ENCODE measurements around the gene ABCF3.
"Not testable (repeated sequence)": the region's sequence is repeated elsewhere in the genome, so short reads cannot be mapped to it uniquely, and the experiment has no call there.

Gene ABCF3

GRCh38 chr3:184149123-184149522 lies 36.9 kb upstream of the ABCF3 start:
- Histone ChIP-seq H3K27ac (ENCODE audit: extremely low read depth, low read depth, low read length) (no peak overlapping the region), H3K36me3 (ENCODE audit: control insufficient read depth in 2 of 2, insufficient read depth in 1 of 2, low read length in 2 of 2) (peaks cover 6 to 28% of the 10 kb centered on the region in 2 experiments; a peak in 2 of 3 replicates), H3K4me3 (ENCODE audit: low read depth, low read length) (no peak overlapping the region), H3K9me3 (ENCODE audit: control insufficient read depth, insufficient read depth, low read depth, low read length) (no peaks in the 10 kb centered on the region), H3K4me1 (ENCODE audit: control insufficient read depth, insufficient read depth, low read length) (no peaks in the 10 kb centered on the region)
- POLR2A ChIA-PET: interaction anchor here (0.6 kb wide), 1 partner anchor 30 kb away, joined by 5 read pairs; no protein-coding TSS in a partner anchor
- TF ChIP-seq ZNF624 (tag by site-specific recombination; IDR thresholded peaks at IDR 0.05): no peak
- peak; percentile 88 for TF ChIP-seq ZNF121 (tag by site-specific recombination; IDR thresholded peaks at IDR 0.05)
- no peak for TF ChIP-seq PATZ1 (tag by site-specific recombination; IDR thresholded peaks at IDR 0.05)
- no peak for TF ChIP-seq HOXD13 (CRISPR knock-in tag; IDR thresholded peaks at IDR 0.05; ENCODE audit: borderline replicate concordance)
- TF ChIP-seq ZNF549 (tag by site-specific recombination; IDR thresholded peaks at IDR 0.05): no peak
- no peak for TF ChIP-seq ZNF596 (tag by site-specific recombination; IDR thresholded peaks at IDR 0.05)
- CTCF ChIA-PET: no interaction called here

GRCh38 chr3:184149770-184150169 lies 36.2 kb upstream of the ABCF3 start:
- H3K27ac ChIP-seq (ENCODE audit: extremely low read depth, low read depth, low read length); H3K4me3 ChIP-seq (ENCODE audit: low read depth, low read length); CTCF ChIA-PET; H3K9me3 ChIP-seq (ENCODE audit: control insufficient read depth, insufficient read depth, low read depth, low read length); POLR2A ChIA-PET; H3K4me1 ChIP-seq (ENCODE audit: control insufficient read depth, insufficient read depth, low read length): not testable (repeated sequence)
- H3K36me3 ChIP-seq (ENCODE audit: control insufficient read depth in 2 of 2, insufficient read depth in 1 of 2, low read length in 2 of 2): peaks cover 6 to 22% of the 10 kb centered on the region in 2 experiments; a peak in 2 of 3 replicates
- TF ChIP-seq CTCF (tag by site-specific recombination; IDR thresholded peaks at IDR 0.05): peak; percentile 51; the same call in 1 of the 2 replicates

- CTCF ChIA-PET: interaction anchor here (0.9 kb wide), 1 partner anchor 10 kb away, joined by 3 read pairs; no protein-coding TSS in a partner anchor
- Histone ChIP-seq H3K4me3 (ENCODE audit: low read depth, low read length) (peak within 1 kb of the TSS; percentile 82), H3K27ac (ENCODE audit: extremely low read depth, low read depth, low read length) (peak within 1 kb of the TSS; percentile 95), H3K36me3 (ENCODE audit: control insufficient read depth in 2 of 2, insufficient read depth in 1 of 2, low read length in 2 of 2) (peaks cover 0 to 11% of the 10 kb centered on the region in 2 experiments; a peak in 2 of 3 replicates), H3K9me3 (ENCODE audit: control insufficient read depth, insufficient read depth, low read depth, low read length) (no peaks in the 10 kb centered on the region), H3K4me1 (ENCODE audit: control insufficient read depth, insufficient read depth, low read length) (no peaks in the 10 kb centered on the region)
- POLR2A ChIA-PET: interaction anchor here (0.6 to 2.0 kb wide), 8 partner anchors 14 to 140 kb away, joined by 3 to 11 read pairs (median 6); partner anchors contain the start of genes ABCF3, AP2M1 and EIF2B5
- TF ChIP-seq SCRT1 (tag by site-specific recombination; IDR thresholded peaks at IDR 0.05; ENCODE audit: borderline replicate concordance): no peak
- no peak for TF ChIP-seq ZNF114 (tag by site-specific recombination; IDR thresholded peaks at IDR 0.05)
- TF ChIP-seq ZNF433 (tag by site-specific recombination; IDR thresholded peaks at IDR 0.05; ENCODE audit: low read depth): no peak
- no peak for TF ChIP-seq KLF17 (tag by site-specific recombination; IDR thresholded peaks at IDR 0.05)
- TF ChIP-seq BCL6B (tag by site-specific recombination; IDR thresholded peaks at IDR 0.05): no peak
- TF ChIP-seq ZNF692 (tag by site-specific recombination; IDR thresholded peaks at IDR 0.05): no peak; the same call in 1 of the 2 replicates
- TF ChIP-seq ZNF785 (tag by site-specific recombination; IDR thresholded peaks at IDR 0.05): no peak
- TF ChIP-seq ZNF16 (tag by site-specific recombination; IDR thresholded peaks at IDR 0.05; ENCODE audit: low read depth): no peak
- no peak for TF ChIP-seq ZNF610 (tag by site-specific recombination; IDR thresholded peaks at IDR 0.05; ENCODE audit: borderline replicate concordance)
- TF ChIP-seq ZNF776 (tag by site-specific recombination; IDR thresholded peaks at IDR 0.05; ENCODE audit: borderline replicate concordance): no peak
- TF ChIP-seq ZBTB10 (tag by site-specific recombination; IDR thresholded peaks at IDR 0.05): no peak
Measured at GRCh38 chr3:184154885-184155643, 30.9 kb upstream of the ABCF3 start, which contains the start of gene DVL3. TSS of gene DVL3 (plus strand) at chr3:184155377. CDS start at chr3:184155636, 259 bp downstream.
